HUES64 (cell line): ENCODE data around the gene TNFSF11. TPM values are rescaled to one million over a fixed set of nuclear protein-coding genes. Genes with fewer than 3 reads are reported as not detected.

ENCODE experiments used
- H3K27ac ChIP-seq: 2 replicates; pipeline ENCODE4 v1.7.0; 2013; ENCODE audit warnings: low read depth, low read length, inconsistent platforms
- H3K27me3 ChIP-seq: 2 replicates; pipeline ENCODE4 v1.6.1; 2013; ENCODE audit warnings: mild to moderate bottlenecking, low read length; ENCODE audit not compliant: insufficient read depth
- H3K36me3 ChIP-seq: 2 replicates; pipeline ENCODE4 v1.6.1; 2013; ENCODE audit warnings: mild to moderate bottlenecking, low read length; ENCODE audit not compliant: insufficient read depth
- H3K4me1 ChIP-seq: 2 replicates; pipeline ENCODE4 v1.6.1; 2013; ENCODE audit warnings: mild to moderate bottlenecking, low read length, moderate library complexity; ENCODE audit not compliant: insufficient read depth
- H3K4me3 ChIP-seq: 2 replicates; pipeline ENCODE4 v1.5.1; 2013; ENCODE audit warnings: mild to moderate bottlenecking, low read length, moderate library complexity
- H3K9ac ChIP-seq: 2 replicates; pipeline ENCODE4 v1.6.1; 2013; ENCODE audit warnings: mild to moderate bottlenecking, low read depth, low read length
- H3K9me3 ChIP-seq: 2 replicates; pipeline ENCODE4 v1.6.1; 2013; ENCODE audit warnings: low read depth, low read length; ENCODE audit not compliant: insufficient read depth
- WGBS: fragments of 150-250, 120-280 bp; methylation state at CpG from one replicate; pipeline ENCODE4 v1.1.7; 2013; ENCODE audit warnings: missing lambda C conversion rate; 5-methylcytosine and 5-hydroxymethylcytosine counted together
- polyA plus RNA-seq, 2 experiments: library from polyadenylated mRNA; stranded (reverse); fragments of 50-300 nt; gene quantifications; one replicate each; pipeline ENCODE4 v1.2.3, GENCODE V29; 2013

TNFSF11 gene, protein sequence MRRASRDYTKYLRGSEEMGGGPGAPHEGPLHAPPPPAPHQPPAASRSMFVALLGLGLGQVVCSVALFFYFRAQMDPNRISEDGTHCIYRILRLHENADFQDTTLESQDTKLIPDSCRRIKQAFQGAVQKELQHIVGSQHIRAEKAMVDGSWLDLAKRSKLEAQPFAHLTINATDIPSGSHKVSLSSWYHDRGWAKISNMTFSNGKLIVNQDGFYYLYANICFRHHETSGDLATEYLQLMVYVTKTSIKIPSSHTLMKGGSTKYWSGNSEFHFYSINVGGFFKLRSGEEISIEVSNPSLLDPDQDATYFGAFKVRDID
- 4.4 TPM for polyA plus RNA-seq (2013, experiment 1 of 2)
- polyA plus RNA-seq (2013, experiment 2 of 2): 2.7 TPM

DNA sequence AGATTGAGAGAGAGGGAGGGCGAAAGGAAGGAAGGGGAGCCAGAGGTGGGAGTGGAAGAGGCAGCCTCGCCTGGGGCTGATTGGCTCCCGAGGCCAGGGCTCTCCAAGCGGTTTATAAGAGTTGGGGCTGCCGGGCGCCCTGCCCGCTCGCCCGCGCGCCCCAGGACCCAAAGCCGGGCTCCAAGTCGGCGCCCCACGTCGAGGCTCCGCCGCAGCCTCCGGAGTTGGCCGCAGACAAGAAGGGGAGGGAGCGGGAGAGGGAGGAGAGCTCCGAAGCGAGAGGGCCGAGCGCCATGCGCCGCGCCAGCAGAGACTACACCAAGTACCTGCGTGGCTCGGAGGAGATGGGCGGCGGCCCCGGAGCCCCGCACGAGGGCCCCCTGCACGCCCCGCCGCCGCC, at the start of gene TNFSF11:
Gene TNFSF11 (plus strand): TSS at position 142 of the 400 bp plus-strand sequence. CDS start 152 bp downstream, at position 294.
- Histone ChIP-seq H3K4me1 (peaks cover 26% of the 10 kb centered on the region), H3K27ac (no peak within 1 kb of the TSS), H3K9me3 (peaks cover 5% of the 10 kb centered on the region; the same call in 1 of the 2 replicates), H3K9ac (peak within 1 kb of the TSS; percentile 51), H3K36me3 (no peaks in the 10 kb centered on the region), H3K4me3 (peak within 1 kb of the TSS; percentile 65), H3K27me3 (peaks cover 33% of the 10 kb centered on the region)
- WGBS: 3% methylated on average over 39 of the region's 39 CpGs

DNA sequence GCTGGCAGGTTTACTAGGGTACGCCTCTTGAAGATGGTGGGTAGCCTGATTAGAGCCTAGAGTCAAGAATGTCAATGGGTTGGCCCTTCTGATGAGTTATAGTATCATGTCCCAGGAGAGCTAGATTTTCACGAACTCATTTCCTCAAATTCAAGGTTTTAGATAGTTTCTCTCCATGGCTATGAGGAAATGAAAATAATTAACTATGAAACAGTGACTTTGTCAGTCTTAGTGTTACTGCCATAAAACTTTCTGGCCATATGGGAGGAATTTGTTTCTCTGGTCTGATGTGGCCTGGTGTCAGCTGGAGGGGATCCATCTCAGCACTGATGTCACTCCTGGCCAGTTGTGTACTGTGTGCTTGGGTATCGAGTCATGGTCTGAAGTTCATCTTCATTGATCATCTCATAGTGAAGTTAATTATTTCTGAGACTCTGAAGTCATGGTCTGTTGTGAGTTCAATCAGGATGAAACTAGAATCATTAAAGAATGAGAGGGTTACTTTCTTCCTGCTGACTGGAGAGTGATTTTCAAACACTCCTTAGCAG, 49.4 kb upstream of the TNFSF11 start:
- Histone ChIP-seq H3K36me3 (no peaks in the 10 kb centered on the region), H3K27ac (no peak overlapping the region), H3K4me3 (no peak overlapping the region), H3K9me3 (no peaks in the 10 kb centered on the region), H3K27me3 (no peaks in the 10 kb centered on the region), H3K9ac (no peak overlapping the region), H3K4me1 (no peaks in the 10 kb centered on the region)
- 96% methylated on average over 3 of the region's 3 CpGs for WGBS

DNA sequence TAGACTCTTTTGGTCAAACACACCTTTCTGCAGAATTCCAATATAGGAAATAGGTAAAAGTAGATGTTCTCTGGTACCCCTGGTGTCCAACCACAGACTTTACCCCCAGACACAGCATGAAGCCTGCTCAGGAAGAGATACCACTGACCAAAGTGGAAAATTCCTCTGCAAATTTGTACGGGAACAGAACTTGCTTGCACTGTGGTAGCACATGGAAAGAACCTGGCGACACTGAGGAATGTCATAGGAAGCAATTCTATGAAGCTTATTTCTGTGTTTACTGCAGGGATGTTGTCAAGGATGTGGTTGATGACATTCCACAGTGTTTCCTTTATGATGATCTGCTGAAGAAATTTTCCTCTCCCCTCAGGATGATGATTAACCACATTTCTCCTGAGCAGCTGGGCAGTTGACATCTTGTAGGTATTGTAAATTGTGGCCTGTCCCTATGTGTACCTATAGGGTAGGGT, 48.9 kb upstream of the TNFSF11 start:
- no peaks in the 10 kb centered on the region for H3K36me3 ChIP-seq
- no peak overlapping the region for H3K27ac ChIP-seq
- WGBS: 94% methylated on average over 2 of the region's 2 CpGs
- no peak overlapping the region for H3K9ac ChIP-seq
- H3K9me3 ChIP-seq: no peaks in the 10 kb centered on the region
- no peaks in the 10 kb centered on the region for H3K27me3 ChIP-seq
- no peak overlapping the region for H3K4me3 ChIP-seq
- H3K4me1 ChIP-seq: no peaks in the 10 kb centered on the region

DNA sequence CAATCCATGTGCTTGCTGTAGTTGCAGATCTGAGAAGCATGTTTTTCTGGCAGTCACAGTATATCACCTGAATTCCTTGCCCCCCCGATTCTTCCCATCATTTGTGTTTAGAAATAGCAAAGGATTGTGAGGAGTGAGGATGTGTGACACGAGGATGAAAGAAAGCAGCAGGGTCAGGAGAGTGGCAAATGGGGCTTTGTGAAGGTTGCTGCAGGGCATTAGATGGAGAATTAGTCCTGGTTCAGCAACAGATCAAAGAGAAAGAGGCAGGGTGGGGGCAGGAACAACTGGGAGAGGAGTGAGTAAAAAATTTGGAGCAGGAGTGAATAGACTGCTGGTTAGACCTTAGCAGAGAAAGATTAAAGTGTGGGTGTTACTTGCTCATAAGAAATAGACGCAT, 47.7 kb upstream of the TNFSF11 start:
- WGBS: 80% methylated on average over 3 of the region's 3 CpGs
- Histone ChIP-seq H3K27ac (no peak overlapping the region), H3K9ac (no peak overlapping the region), H3K9me3 (no peaks in the 10 kb centered on the region), H3K4me3 (no peak overlapping the region), H3K27me3 (no peaks in the 10 kb centered on the region), H3K4me1 (no peaks in the 10 kb centered on the region), H3K36me3 (no peaks in the 10 kb centered on the region)

DNA sequence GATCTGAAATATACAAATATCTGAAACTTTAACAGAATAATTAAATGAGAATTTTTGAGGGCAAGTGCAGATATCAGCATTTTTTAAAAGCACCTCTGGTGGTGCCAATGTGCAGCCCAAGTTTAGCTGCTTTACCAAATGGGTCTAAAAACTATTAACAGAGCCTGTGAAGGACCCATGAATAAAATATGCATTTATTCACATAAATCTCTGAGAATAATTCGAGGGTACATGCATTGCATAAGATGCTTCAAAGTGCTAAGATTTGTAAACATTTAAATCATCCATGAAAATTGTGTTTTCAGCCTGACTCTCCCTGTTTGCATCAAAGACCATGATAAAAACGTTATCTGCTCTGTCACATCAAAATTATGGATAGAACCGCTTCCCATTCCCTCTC, 47.1 kb upstream of the TNFSF11 start:
- Histone ChIP-seq H3K27me3 (no peaks in the 10 kb centered on the region), H3K27ac (no peak overlapping the region), H3K4me3 (no peak overlapping the region), H3K36me3 (no peaks in the 10 kb centered on the region), H3K9ac (no peak overlapping the region), H3K9me3 (no peaks in the 10 kb centered on the region), H3K4me1 (no peaks in the 10 kb centered on the region)
- WGBS: 92% methylated on average over 3 of the region's 3 CpGs

DNA sequence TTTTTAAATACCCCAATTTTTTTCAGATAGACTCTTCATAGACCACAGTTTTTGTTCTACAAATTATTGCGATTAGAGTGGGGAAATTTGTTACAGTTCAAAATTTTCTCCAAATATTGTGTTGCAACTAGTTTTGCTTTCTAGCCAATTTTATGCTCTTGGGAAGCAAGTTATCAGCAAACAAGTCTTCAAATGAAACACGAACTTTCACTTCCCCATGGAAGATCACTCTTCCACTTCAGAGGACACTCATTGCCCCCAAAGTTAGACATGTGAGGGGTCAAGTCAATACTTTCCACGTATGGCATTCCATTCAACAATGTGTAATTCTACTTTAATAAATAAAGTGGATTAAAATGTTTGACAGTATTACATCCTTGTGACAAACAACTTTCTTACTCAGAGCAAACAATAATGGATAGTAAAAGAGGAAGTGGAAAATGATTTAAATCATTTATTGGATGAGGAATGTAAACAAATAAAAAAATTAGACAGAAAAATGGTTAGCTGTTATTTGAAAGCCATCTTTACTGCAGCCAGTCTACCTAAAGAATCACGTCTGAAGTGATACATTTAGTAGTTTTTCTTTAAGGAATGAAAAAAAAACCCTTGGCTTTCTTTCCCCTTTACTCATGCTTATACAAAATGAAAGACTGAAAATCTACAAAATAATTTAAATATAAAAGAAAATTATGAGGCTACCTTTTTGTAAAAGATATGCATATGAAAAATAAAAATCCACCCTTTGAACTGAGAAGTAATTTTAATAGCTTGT, 41.2 kb upstream of the TNFSF11 start:
- Histone ChIP-seq H3K9ac (no peak overlapping the region), H3K36me3 (no peaks in the 10 kb centered on the region), H3K27ac (no peak overlapping the region), H3K4me3 (no peak overlapping the region), H3K27me3 (no peaks in the 10 kb centered on the region), H3K4me1 (no peaks in the 10 kb centered on the region; the same call in 1 of the 2 replicates), H3K9me3 (no peaks in the 10 kb centered on the region)
- 77% methylated on average over 1 of the region's 4 CpGs for WGBS

DNA sequence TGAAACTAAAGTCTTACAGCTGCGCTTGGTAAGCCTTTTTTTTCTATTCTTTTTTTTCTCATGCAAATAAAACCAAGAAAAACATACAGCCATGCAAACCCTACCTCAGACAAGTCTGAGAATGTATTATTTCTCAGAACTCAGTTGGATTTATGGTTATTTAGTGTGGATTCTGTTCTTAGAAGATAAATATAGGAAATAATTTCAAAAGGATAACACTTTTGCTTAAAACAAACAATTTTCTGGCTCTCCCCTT, 40.7 kb upstream of the TNFSF11 start:
- WGBS: 88% methylated on average over 1 of the region's 1 CpG
- H3K36me3 ChIP-seq: no peaks in the 10 kb centered on the region
- H3K27ac ChIP-seq: no peak overlapping the region
- H3K4me1 ChIP-seq: no peaks in the 10 kb centered on the region; the same call in 1 of the 2 replicates
- H3K9ac ChIP-seq: no peak overlapping the region
- H3K27me3 ChIP-seq: no peaks in the 10 kb centered on the region
- H3K9me3 ChIP-seq: no peaks in the 10 kb centered on the region
- H3K4me3 ChIP-seq: no peak overlapping the region

DNA sequence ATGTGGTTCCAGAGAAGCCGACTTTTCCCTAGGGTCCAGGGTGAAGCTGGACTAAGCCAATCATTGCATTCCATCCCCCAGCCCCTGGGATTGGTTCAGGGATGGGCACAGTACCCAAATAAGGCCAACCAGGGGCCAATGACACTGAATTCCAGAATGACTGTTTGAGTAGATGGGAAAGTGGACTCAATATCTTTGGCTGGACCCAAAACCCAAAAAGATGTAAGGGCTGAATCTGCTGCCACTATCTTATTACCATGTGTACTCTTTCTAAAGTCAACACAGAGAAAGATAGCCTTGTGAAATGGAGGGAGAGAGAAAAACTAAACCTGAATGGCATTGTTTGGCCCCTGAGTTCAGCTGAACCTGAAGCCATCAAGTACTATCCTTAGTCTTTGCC, 39.2 kb upstream of the TNFSF11 start:
- H3K27me3 ChIP-seq: no peaks in the 10 kb centered on the region
- H3K36me3 ChIP-seq: no peaks in the 10 kb centered on the region
- H3K27ac ChIP-seq: no peak overlapping the region
- H3K4me1 ChIP-seq: peaks cover 7% of the 10 kb centered on the region
- no peak overlapping the region for H3K9ac ChIP-seq
- 97% methylated on average over 1 of the region's 1 CpG for WGBS
- H3K4me3 ChIP-seq: no peak overlapping the region
- H3K9me3 ChIP-seq: no peaks in the 10 kb centered on the region

DNA sequence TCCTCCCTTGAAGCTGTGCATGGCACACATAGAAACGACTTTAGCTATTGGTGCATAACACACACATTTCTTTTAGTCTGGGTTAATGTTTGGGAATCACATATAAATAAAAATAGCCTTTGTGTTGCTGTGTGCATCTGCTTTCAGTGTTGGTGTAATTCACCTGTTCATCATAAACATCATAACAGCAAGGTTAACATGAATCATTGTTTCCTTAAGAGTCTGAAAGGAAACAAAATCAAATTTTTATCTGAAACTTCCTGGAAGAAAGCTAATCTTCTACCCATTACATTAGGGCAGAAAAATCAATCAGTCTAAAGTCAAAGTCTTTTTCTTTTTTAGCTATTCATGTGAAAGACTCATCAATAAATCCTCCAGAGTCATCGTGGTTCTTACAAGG, 35.0 kb upstream of the TNFSF11 start:
- Histone ChIP-seq H3K27ac (no peak overlapping the region), H3K36me3 (no peaks in the 10 kb centered on the region), H3K9ac (no peak overlapping the region), H3K9me3 (no peaks in the 10 kb centered on the region), H3K4me1 (peaks cover 18% of the 10 kb centered on the region), H3K27me3 (no peaks in the 10 kb centered on the region), H3K4me3 (no peak overlapping the region)
- 82% methylated on average over 1 of the region's 2 CpGs for WGBS

DNA sequence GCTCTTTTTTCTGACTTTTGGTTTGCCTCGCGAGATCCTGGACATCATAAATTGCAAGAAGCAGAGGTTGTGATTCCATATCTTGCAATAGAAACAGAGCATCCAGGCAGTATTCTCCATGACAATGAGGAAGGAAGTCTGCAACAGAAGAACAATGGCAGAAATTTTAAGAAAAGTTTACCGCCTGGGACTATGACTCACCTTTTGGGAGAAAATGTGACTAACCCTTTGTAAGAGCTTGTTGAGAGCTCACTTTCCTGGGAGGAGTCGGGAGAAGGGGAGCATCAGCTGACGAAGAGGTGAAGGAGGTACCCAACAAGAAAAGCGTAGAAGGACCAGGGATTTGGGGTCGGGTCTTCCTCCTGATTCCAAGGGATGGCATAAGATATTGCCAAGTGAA, 34.3 kb upstream of the TNFSF11 start:
- H3K9me3 ChIP-seq: no peaks in the 10 kb centered on the region
- H3K9ac ChIP-seq: no peak overlapping the region
- H3K4me1 ChIP-seq: peaks cover 18% of the 10 kb centered on the region
- H3K27me3 ChIP-seq: no peaks in the 10 kb centered on the region
- H3K27ac ChIP-seq: no peak overlapping the region
- no peaks in the 10 kb centered on the region for H3K36me3 ChIP-seq
- H3K4me3 ChIP-seq: no peak overlapping the region
- 70% methylated on average over 7 of the region's 7 CpGs for WGBS

DNA sequence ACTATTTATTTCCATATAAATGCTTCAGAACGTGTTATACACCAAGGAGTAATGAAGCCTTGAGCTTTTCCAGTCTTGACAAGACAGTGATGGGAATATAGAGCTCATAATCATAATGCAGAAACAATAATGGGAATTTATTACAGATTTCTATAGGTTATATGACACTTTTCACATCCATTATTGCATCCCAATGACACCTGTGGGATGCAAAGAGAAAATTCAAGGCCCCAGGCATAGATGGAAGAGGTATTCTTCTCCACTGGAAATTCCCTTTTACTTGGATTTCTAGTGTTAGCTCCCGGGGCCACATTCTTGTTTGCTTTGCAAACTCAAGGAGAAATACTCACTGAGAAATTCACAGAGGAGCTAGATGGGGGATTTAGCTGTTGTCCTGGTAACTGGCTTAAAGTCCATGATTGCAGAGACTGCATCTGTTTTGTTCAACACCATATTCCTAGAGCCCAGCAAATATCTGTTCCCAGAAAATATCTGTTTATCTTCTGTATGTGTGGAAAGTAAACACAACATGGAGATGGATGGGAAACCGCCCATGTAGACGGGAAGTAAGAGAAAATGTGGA, 30.6 kb upstream of the TNFSF11 start:
- Histone ChIP-seq H3K27me3 (no peaks in the 10 kb centered on the region), H3K27ac (no peak overlapping the region), H3K4me1 (peaks cover 28% of the 10 kb centered on the region), H3K4me3 (no peak overlapping the region), H3K9me3 (no peaks in the 10 kb centered on the region), H3K9ac (no peak overlapping the region), H3K36me3 (no peaks in the 10 kb centered on the region)
- WGBS: 83% methylated on average over 4 of the region's 4 CpGs
